ENCODE measurements around the gene H3-3A. TPM values are rescaled to one million over a fixed set of nuclear protein-coding genes. Genes with fewer than 3 reads are reported as not detected.

H3-3A gene
- total RNA-seq, 6 donors from 2014 or later: 148 to 453 (median 419) TPM

DNA sequence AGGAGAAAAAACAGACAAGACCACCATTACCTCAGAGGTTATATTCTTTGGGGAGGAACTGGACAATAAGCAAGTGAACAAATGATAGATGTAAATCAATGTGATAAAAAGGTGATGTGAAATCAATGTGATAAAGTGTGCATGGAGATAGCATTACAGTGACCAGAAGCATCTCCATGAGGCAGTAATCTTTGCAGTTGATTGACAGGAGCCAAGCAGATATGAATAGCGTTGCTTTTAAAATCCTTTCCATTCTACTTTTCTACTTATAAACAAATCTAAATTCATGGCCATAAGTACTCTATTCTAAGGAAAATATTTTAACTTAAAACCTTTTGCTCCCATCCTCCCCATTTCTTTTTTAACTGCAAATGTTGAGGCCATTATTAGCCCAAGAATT is 2.8 kb upstream of the H3-3A start:
- no peak overlapping the region for H3K4me3 ChIP-seq
- WGBS, 2 donors: 94% methylated on average over 1 of the region's 1 CpG
- peaks cover 11 to 21% (median 12%) of the 10 kb centered on the region in 4 donors for H3K4me1 ChIP-seq
- DNase-seq (no peak), ATAC-seq (ENCODE audit: low FRiP score in 2 of 2) (no peak)
- H3K27ac ChIP-seq: peak overlapping the region in 2 of 4 donors; percentile 100
- no peaks in the 10 kb centered on the region for H3K9me3 ChIP-seq
- H3K27me3 ChIP-seq: no peaks in the 10 kb centered on the region
- H3K36me3 ChIP-seq: peaks cover 0 to 9% (median 1%) of the 10 kb centered on the region in 4 donors
- TF ChIP-seq POLR2AphosphoS5 (IDR thresholded peaks at IDR 0.05): no peak

DNA sequence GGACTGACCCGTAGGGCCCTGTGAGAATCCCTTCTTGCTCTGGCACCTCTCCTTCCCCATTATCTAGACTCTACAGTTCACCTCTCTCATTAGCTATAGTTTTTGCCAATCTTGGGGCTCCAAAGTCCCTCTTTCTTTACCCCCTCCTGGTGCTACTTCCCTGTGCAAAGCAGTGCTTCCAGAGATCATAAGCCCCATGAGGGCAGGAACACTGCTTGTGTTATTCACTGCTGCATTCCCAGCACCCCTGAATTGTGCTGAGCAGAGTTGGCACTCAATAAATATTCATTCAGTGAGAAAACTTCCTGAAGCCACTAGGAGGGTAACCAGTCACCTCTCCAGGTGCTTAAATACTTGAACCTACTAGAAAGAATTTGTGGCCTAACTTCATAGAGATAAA is 2.1 kb upstream of the H3-3A start:
- Histone ChIP-seq H3K4me1 (peaks cover 17 to 28% (median 19%) of the 10 kb centered on the region in 4 donors), H3K36me3 (peaks cover 0 to 11% (median 1%) of the 10 kb centered on the region in 4 donors), H3K4me3 (no peak overlapping the region), H3K27me3 (no peaks in the 10 kb centered on the region), H3K27ac (peak overlapping the region in 3 of 4 donors; percentile 100), H3K9me3 (no peaks in the 10 kb centered on the region)
- TF ChIP-seq POLR2AphosphoS5 (IDR thresholded peaks at IDR 0.05) (no peak), POLR2A (IDR thresholded peaks at IDR 0.05) (no peak), EP300 (IDR thresholded peaks at IDR 0.05) (no peak)
- TF ChIP-seq, protein P1, sequence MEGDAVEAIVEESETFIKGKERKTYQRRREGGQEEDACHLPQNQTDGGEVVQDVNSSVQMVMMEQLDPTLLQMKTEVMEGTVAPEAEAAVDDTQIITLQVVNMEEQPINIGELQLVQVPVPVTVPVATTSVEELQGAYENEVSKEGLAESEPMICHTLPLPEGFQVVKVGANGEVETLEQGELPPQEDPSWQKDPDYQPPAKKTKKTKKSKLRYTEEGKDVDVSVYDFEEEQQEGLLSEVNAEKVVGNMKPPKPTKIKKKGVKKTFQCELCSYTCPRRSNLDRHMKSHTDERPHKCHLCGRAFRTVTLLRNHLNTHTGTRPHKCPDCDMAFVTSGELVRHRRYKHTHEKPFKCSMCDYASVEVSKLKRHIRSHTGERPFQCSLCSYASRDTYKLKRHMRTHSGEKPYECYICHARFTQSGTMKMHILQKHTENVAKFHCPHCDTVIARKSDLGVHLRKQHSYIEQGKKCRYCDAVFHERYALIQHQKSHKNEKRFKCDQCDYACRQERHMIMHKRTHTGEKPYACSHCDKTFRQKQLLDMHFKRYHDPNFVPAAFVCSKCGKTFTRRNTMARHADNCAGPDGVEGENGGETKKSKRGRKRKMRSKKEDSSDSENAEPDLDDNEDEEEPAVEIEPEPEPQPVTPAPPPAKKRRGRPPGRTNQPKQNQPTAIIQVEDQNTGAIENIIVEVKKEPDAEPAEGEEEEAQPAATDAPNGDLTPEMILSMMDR (IDR thresholded peaks at IDR 0.05): no peak
- ATAC-seq (ENCODE audit: low FRiP score in 2 of 2): no peak
- WGBS, 2 donors: 100% methylated on average over 1 of the region's 1 CpG
- DNase-seq: no peak

DNA sequence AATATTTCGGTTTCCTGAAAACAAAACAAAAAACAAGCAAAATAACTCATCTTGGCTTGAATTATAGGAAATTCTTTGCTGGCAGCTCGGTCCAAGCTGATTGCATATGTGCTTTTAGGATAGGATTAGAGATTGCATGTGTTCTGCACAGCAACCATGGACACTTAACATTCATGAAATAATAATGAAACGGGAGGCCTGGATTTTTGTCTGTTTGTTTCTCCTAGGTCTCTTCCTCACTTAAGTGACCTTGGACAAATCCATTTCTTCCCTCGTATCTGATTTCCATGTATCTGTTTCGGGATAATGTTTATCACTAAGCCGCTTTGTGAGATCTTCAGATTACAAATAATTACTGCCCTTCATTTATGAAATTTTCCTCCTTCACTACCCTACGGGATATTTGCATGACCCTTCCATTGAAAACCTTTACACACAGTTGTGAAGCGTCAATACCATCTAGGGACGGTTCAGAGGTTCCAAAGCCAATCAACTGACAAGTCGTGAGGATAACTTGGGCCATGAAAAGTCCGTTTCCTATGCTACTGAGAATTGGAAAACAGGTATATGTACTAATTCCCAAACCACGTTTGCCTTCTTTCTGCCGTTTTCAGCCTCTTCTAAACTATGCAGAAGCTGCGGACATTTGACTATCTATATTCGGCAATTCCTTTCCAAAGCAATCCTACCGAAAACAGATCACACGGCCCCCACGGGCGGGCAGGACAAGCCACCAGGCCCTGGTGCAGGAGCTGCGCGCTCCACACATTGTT is 1.3 kb upstream of the H3-3A start:
- H3K36me3 ChIP-seq: peaks cover 0 to 17% (median 5%) of the 10 kb centered on the region in 4 donors
- peaks cover 25 to 36% (median 27%) of the 10 kb centered on the region in 4 donors for H3K4me1 ChIP-seq
- DNase-seq (no peak), ATAC-seq (ENCODE audit: low FRiP score in 2 of 2) (no peak)
- 9 to 13% methylated on average over 19 to 21 of the region's 21 CpGs for WGBS, 2 donors
- TF ChIP-seq POLR2A (IDR thresholded peaks at IDR 0.05): no peak
- no peak for TF ChIP-seq EP300 (IDR thresholded peaks at IDR 0.05)
- TF ChIP-seq POLR2AphosphoS5 (IDR thresholded peaks at IDR 0.05): no peak
- TF ChIP-seq, protein P1 (IDR thresholded peaks at IDR 0.05): no peak
- no peaks in the 10 kb centered on the region for H3K9me3 ChIP-seq
- no peaks in the 10 kb centered on the region for H3K27me3 ChIP-seq
- H3K27ac ChIP-seq: peak overlapping the region; percentile 99 to 100 (median 100)
- H3K4me3 ChIP-seq: peak overlapping the region; percentile 68 to 87 (median 78)

DNA sequence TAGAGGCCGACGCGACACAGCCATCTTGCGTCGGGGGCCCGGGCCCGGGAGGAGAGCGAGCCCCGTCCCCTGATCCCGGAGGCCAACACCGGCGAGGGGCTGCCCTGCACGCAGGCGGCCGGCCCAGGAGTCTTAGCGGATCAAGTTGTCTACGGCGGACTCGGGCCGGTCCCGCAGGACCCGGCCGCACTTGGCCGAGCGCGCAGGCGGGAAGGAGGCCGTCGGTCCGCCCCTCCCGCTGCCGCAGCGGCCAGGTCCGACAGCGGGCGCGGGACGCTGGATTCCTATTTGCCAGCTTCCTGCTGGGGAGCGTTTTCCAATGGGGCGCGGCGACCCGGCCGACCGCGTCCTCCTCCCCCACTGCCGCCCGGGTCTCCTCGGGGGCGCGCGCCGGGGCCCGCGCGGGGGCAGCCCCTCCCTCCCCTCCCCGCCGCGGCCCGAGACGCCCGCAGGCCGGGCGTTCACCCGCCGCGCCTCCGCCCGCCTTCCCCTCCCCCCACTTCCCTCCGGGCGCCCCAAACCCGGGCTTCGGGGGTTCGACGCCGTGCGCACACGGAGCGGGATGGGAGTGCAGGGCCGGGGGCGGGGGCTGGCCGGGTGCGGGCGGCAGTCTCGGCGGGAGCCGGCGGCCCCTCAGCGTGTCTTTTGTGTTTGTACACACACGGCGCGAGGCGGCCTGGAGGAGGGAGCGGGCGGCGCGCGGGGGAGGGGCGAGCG is 517 bp upstream of the H3-3A start:
- peak; percentile 85 to 95 for DNase-seq
- H3K36me3 ChIP-seq: peaks cover 0 to 24% (median 8%) of the 10 kb centered on the region in 4 donors
- peak; percentile 69 to 82 for ATAC-seq (ENCODE audit: low FRiP score in 2 of 2)
- peak in 3 of 4 donors; percentile 76 to 91 (median 81) for TF ChIP-seq POLR2A (IDR thresholded peaks at IDR 0.05)
- TF ChIP-seq, protein P1 (IDR thresholded peaks at IDR 0.05): peak in 1 of 6 experiments; percentile 21
- peak; percentile 49 to 74 for TF ChIP-seq POLR2AphosphoS5 (IDR thresholded peaks at IDR 0.05)
- TF ChIP-seq EP300 (IDR thresholded peaks at IDR 0.05): no peak
- H3K4me1 ChIP-seq: peaks cover 32 to 44% (median 34%) of the 10 kb centered on the region in 4 donors
- WGBS, 2 donors: 0 to 1% methylated on average over 5 to 21 of the region's 100 CpGs
- H3K27me3 ChIP-seq: no peaks in the 10 kb centered on the region
- H3K4me3 ChIP-seq: peak overlapping the region; percentile 68 to 87 (median 78)
- peak overlapping the region; percentile 99 to 100 (median 100) for H3K27ac ChIP-seq
- H3K9me3 ChIP-seq: no peaks in the 10 kb centered on the region

Data from upper lobe of left lung (tissue), 6 donors.